ENCODE results near the gene OTOF.

OTOF gene

GRCh38 chr2:26492749-26493515 lies 15.0 kb upstream of the OTOF start:
- TF ChIP-seq CTCF (IDR thresholded peaks at IDR 0.05; ENCODE audit: low read depth, low read length) = no peak
- H3K4me3 ChIP-seq (ENCODE audit: low read depth, low read length) = no peak overlapping the region

- TF ChIP-seq CTCF (IDR thresholded peaks at IDR 0.05; ENCODE audit: low read depth, low read length) = no peak
Measured at GRCh38 chr2:26491563-26492167, 13.7 kb upstream of the OTOF start.

GRCh38 chr2:26489213-26489850 lies 11.4 kb upstream of the OTOF start:
- H3K4me3 ChIP-seq (ENCODE audit: low read depth, low read length) = no peak overlapping the region
- TF ChIP-seq CTCF (IDR thresholded peaks at IDR 0.05; ENCODE audit: low read depth, low read length) = no peak

More at GRCh38 chr2:26491563-26492167, 13.7 kb upstream of the OTOF start:
- no peak overlapping the region for H3K4me3 ChIP-seq (ENCODE audit: low read depth, low read length)

- H3K4me3 ChIP-seq (ENCODE audit: low read depth, low read length) = no peak overlapping the region
- no peak for TF ChIP-seq CTCF (IDR thresholded peaks at IDR 0.05; ENCODE audit: low read depth, low read length)
Measured at GRCh38 chr2:26488463-26489212, 10.7 kb upstream of the OTOF start.

- no peak overlapping the region for H3K4me3 ChIP-seq (ENCODE audit: low read depth, low read length)
- no peak for TF ChIP-seq CTCF (IDR thresholded peaks at IDR 0.05; ENCODE audit: low read depth, low read length)
Measured at GRCh38 chr2:26487192-26487591, 9.3 kb upstream of the OTOF start.

- no peak for TF ChIP-seq CTCF (IDR thresholded peaks at IDR 0.05; ENCODE audit: low read depth, low read length)
- no peak overlapping the region for H3K4me3 ChIP-seq (ENCODE audit: low read depth, low read length)
Measured at GRCh38 chr2:26486789-26487188, 8.9 kb upstream of the OTOF start.
